ENCODE measurements around the gene PTH1R.

Gene PTH1R

DNA sequence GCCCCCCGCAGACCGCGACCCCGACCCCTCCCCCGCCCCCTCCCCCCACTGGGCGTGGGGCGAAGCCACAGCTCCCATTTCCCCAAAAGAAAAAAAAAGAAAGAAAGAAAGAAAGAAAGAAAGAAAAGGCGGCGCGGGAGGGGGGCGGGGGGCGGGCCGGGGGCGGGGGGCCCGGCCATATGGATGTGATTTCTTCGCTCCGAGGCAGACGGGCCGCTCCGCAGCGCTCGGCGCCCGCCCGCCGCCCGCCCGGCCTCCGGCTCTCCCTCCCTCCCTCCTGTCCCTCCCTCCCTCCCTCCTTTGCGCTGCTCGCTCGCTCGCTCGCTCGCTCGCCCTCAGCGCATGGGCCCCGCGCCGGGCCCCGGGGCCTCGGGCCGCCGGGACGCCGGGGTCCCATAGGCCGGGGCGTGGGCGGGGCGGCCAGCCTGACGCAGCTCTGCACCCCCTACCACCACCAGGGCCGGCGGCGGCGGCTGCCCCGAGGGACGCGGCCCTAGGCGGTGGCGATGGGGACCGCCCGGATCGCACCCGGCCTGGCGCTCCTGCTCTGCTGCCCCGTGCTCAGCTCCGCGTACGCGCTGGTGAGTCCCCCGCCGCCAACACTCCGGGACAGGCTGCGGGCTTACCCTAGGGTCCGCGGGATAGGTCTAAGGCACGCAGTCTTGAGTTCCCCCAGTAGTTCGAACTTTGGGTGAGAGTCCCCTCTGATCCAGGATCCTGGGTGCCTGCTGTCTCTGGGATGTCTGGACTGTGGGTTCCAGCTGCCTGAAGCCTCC, 5.7 kb downstream of the PTH1R start:
- no peak for DNase-seq (ENCODE audit: low read depth)

DNA sequence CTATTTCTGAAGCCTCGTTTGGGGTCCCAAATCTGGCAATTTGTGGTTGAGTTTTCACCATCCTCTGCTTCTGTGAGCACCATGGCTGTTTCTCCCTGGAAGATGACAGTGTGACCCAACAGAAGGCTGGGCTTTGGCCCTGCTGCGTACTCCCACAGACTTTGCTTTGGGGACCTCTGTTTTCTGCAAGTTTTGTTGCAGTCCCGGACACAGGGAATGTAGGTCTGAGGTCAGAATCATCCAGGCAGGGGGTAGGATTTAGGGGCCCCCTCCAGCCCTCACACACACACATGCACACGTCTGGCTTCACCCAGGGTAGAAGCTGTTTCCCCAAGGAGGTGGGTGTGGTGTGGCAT, 6.3 kb downstream of the PTH1R start:
- no peak for DNase-seq (ENCODE audit: low read depth)

DNA sequence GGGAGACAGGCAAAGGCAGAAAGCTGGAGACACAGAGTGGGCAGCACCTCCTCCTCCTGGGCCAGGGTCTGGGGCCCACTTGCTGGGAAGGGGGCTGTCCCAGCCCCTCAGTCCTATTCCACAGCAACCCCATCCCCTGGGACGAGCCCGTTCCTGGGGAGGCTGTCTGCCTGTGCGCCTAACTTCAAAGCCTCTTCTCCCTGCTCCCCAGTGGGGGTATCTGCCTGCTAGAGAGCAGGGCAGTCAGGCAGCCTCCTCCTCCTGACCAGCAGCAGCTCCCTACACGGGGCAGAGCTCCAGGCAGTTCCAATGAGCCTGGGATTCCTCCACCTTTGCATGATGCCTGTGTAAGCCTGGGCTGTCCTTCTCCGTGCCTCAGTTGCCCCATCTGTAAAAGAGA, 6.9 kb downstream of the PTH1R start:
- no peak for DNase-seq (ENCODE audit: low read depth)

DNA sequence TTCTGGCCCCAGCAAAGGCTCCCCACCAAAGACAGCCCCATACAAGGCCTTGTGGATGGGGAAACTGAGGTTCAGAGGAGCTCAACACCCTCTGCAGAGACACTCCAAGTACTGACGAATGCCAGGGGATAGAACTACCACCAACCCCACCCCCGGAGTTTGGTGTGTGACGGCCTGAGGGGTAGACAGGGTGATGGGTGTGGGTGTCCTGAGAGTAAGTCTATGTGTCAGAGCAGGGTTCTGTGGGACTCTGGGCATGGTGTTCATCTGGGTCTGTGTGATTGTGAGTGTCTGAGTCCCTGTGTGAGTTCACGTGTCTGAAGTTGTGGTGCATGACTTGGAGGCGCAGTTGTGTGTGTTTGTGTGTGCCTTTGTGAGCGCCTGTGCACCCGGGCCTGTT, 7.4 kb downstream of the PTH1R start:
- no peak for DNase-seq (ENCODE audit: low read depth)

DNA sequence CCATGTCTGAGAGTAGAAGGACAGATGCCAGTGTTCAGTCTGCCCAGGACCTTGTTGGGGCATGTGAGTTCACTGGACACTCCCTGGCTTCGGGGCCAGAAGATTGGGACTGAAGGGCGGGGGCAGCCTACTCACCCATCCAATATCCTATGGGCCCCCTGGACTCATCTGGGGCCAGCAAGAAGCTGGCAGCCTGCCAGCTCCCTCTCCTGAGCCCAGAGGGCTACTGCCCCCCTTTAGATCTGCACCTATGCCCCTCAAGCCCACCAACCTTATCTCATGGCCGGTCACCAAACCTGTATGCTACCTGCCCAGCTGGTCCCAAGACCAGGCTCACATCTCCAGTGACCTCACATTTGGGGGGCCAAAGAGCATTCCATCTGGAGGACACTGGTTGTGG, 8.1 kb downstream of the PTH1R start:
- DNase-seq (ENCODE audit: low read depth) = no peak

DNA sequence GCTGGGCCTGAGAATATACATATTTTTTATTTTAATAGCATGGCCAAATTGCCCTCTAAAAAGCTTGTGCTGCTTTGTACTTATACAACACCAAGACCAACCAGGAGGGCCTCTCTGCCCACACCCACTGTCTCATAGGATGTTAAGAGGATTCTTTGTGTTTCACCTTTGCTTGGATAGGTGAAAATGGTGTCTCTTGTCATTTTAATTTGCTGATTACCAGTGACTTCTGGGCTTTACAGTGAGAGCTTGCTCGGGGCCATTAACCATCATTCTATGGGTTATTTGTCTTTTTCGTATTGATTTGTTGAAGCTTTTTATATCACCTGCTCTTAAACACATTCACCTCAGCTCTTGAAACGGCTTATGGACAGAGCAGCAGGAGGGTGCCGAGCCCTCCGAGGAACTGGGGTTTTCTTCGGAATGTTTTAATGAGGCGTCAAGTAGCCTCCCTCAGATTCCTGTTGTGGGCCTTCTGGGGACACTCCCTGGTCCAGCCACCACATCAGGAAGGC, 10.5 kb downstream of the PTH1R start:
- no peak for DNase-seq (ENCODE audit: low read depth)

DNA sequence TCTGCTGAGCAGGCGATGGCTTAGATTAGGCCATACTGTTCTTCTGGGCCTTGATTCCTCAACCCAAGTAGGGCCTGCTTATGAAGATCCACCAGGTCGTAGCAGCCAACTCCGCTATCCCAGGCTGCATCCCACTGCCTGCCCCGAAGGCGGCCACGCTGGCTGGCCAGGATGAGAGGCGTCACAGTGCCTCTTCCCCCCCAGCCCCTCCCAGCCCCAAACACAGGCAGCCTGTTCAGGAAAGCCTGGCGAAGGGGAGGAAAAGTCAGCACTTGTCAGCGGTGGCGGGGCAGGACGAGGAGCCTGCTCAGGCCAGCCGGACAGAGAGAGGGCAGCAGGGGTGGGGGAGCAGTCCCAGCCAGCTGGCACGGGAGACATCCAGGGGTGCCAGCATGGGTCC, 11.2 kb downstream of the PTH1R start:
- DNase-seq (ENCODE audit: low read depth) = no peak

DNA sequence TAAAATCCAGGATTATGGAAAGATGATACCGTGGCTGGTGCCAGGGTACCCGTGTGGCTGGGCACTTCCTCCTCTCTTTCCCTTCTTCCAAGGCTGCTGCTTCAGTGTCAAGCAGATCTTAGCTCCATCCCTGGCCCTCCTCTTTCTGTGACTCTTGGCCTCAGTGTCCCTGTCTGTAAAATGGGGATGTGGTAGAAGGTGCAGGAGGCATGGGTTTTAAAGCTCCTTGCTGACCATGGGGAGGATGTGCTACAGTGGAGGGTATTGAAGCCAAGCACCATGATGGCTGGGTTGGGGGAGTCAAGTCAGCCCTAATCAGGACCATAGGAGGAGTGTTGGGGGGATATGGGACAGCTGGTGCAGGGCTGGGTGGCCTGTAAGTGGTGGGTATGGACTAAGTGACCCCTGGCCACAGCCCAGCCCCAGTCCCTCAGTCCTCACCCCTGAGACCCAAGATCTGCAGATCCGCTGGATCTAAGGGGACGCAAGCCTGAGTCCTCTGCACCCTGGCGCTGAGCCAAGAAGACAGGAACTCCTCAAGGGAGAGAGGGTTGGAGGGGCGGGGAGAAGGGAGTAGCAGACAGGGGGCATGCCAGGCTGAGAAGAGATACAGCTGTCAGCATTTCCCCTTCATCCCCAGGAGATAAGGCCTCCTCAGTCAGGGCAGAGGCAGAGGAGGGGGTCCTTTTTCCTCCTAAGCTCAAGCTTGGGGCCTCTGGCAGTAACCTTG, 12.0 kb downstream of the PTH1R start:
- no peak for DNase-seq (ENCODE audit: low read depth)

DNA sequence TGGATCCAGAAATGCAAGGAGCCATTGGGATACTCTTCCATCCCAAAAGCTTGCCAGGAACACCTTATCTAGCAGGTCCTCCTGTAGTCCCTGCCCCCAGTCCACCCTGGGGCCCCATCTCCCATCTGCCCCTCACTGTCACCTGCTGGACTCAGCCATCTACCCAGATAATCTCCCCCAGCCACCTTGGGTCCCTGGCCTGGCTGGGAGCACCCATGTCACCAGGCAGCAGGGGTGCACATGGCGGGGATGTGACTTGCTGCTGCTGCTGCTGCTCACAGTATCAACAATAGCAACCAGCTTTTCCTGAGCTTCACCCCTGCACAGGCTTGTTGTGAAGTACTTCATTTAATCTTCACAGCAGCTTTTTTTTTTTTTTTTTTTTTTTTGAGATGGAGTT, 12.6 kb downstream of the PTH1R start:
- no peak for DNase-seq (ENCODE audit: low read depth)

DNA sequence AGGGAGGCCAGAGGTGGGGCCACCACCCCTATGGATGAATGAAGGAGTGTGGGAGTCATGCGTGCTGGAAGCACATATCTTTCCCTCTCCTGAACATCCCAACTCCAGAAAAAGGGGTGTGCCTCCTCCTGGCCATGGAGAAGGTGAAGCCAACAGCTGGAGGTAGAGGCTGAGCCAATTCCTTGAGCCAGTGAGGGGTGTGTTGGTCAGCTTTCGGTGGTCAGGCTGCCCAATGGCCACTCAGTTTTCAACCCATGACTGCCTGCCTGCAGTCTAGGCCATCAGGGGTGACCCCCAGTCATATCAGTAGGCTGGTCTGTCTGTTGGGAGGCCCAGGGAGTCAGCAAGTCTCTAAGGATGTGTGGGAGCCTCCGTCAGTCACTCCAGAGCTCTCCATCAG, 13.6 kb downstream of the PTH1R start:
- DNase-seq (ENCODE audit: low read depth) = no peak

DNA sequence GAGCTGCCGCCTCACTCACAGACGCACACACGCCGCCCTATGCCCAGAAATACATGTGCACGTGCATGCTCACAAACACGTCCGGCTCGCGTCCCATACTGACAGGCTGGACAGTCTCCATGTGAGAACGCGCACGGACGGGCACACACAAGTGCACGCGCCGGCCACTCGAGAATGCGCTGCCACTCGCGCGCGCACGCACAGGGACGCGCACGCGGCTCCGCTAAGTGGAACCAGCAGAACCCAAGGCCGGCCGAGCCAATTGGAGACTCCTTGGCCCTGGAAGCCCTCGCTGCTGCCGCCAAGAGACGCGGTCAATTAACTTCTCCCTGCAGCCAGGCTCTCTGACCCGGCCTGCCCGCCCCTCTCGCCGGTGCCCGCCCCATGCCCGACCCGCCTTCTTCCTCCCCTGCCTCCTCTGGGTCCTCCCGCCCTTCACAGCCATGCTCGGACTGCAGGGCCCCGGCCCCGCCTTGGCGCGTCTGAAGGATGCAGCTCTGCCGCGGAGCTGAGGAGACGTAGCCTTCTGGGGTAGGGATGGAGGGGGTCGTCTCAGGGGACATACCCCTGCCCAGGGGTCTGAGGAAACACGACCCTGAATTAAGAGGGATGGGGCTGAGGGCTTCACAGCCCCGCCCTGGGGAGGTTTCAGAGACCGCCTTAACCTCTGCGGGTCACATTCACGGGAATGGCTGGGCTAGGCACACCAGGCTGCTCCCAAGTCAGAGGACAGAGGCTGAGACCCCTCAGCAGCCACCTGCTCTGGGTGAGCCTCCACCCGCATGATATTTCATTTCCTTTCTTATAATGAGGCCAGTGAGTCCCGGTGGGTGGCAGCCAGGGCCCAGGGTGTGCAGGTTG, 15.0 kb downstream of the PTH1R start:
- DNase-seq (ENCODE audit: low read depth) = no peak

DNA sequence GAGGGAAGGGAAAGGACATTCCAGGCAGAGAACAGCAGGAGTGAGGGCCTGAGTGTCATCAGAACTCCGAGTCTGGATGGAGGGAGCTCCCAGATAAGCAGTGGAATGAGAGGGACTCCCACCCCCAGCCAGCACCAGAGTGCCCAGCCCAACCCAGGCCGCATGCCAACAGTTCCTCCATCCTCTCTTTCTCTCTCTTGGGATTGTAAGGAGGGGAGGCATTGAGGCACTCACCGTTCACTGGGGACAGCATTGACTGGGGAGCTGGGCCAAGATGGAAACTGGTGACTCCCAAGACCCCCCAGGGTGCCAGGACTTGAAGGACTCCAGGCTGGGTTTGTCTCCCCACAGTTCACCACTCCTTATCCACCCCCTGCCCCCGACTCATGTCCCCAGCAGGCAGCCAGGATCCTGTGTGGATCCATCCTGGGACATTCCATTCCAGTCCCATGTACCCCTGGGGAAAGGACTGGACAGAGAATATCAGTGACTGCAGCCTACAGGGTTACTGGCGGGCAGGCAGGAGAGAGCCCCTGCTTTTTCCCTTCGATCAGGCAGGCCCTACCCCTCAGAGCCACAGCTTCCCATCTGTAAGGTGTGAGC, 15.7 kb downstream of the PTH1R start:
- DNase-seq (ENCODE audit: low read depth) = no peak

DNA sequence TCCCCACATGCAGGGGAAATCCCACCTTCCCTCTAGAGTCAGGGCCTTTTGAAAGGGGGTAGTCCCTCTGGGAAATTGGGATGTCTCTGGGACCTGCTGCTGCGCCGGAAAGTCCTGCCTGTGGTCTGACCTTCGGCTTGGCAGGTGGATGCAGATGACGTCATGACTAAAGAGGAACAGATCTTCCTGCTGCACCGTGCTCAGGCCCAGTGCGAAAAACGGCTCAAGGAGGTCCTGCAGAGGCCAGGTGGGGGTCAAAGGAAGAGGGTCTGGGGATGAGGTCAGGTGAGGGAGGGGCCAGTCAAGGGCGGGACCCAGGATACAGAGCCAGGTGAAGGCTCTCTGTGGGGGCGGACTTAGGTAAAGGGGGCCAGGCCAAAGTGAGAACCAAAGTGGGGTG, 16.2 kb downstream of the PTH1R start:
- no peak for DNase-seq (ENCODE audit: low read depth)

DNA sequence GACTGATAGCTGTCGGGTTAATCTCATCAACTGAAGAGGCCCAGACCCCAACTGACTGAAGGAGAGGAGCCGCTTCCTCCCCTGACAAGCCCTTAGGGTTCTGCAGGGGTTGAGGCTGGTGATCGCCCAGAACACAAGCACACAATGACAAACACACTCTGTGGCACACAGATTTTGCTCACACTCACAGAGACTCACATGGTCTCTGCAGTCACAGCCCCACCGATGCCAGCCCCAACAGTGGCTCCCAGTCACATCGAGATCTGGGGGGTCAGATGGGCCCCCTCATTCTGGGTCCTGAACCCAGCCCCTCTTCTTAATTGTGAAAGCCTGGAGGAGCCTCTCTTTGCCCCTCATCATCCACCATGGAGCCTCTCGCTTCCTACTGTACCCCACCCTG, 16.7 kb downstream of the PTH1R start:
- no peak for DNase-seq (ENCODE audit: low read depth)

DNA sequence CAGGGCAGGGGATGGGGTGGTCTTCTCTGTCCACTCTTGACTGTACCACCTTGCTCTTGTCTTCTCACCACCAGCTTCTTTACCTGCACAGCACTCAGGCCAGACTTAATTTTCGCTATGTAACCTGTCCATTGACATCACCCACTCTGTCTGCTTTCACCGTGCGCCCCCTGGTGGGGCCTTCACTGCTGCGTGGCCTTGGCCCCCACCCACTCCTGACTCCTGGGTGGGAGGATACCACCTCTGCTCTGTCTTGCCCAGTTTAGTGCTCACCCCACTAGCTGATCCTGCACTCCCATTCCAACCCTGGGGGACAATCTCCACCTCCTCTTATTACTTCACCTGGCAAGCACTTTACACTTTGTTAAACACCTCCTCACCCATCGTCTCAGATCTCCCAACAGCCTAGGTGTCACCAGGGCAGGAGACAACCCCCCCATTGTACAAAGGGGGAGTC, 17.7 kb downstream of the PTH1R start:
- DNase-seq (ENCODE audit: low read depth) = peak; percentile 66

DNA sequence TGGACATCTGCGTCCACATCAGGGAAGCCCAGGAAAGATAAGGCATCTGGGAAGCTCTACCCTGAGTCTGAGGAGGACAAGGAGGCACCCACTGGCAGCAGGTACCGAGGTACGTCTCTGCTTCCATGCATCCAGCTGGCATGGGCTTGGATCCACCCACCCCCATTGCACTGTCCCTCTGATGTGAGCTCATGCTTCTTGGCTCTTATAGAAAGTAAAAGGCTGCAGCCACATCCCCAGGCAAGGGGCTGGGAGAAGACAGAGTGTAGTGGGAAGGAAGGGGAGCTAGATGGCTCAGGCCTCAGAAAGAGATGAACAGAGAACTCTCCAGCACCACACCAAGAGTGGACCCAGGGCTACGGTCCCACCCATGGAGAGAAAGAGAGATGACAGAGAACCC, 18.2 kb downstream of the PTH1R start:
- no peak for DNase-seq (ENCODE audit: low read depth)

DNA sequence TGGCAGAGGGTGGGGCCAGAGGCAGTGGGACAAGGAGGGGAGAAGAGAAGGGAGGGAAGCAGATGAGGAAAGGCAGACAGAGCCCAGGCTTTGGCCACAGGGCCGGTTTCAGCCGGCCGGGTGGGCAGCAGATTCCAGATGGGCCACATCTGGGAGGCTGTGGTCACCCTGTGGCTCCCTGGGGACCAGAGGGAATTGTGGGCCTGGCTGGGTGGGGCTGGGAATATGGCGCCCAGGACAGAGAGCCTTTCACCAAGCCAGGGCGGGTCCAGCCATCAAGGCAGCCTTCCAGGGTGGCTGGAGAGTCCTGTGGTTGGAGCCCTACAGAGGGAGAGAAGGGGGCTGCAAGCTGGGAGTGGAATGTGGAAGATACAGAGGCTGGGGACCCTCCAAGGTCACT, 18.9 kb downstream of the PTH1R start:
- DNase-seq (ENCODE audit: low read depth) = no peak

DNA sequence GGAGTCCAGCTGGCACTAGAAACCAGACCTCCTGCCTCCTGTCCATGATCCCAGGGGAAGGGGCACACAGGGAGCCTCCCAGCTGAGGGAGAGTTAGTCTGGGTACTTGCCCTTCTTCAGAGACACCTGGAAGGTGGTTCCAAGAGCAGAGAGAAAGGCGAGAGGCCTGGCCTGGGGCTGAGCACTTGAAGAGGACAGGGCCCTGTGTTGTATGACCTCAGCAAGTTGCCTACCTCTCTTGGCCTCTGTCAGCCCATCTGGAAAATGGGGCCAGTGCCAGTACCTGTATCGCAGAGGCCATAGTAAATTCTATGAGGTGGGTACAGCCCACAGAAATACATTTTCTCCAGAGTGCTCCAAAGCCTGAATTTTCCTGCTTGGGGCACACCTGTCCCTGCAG, 19.5 kb downstream of the PTH1R start:
- DNase-seq (ENCODE audit: low read depth) = no peak

DNA sequence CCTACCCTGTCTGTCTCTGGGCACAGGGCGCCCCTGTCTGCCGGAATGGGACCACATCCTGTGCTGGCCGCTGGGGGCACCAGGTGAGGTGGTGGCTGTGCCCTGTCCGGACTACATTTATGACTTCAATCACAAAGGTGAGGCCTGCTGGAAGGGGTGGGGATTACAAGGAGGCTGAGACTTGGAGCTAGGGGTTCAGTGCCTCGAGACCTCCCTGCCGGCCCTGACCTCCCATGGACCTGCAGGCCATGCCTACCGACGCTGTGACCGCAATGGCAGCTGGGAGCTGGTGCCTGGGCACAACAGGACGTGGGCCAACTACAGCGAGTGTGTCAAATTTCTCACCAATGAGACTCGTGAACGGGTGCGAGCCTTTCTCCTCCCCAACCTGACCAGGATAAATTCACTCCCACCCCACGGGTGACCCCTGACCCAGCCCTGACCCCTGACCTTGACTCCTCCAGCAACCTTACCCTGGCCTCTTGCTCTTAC, 20.4 kb downstream of the PTH1R start:
- DNase-seq (ENCODE audit: low read depth) = no peak

DNA sequence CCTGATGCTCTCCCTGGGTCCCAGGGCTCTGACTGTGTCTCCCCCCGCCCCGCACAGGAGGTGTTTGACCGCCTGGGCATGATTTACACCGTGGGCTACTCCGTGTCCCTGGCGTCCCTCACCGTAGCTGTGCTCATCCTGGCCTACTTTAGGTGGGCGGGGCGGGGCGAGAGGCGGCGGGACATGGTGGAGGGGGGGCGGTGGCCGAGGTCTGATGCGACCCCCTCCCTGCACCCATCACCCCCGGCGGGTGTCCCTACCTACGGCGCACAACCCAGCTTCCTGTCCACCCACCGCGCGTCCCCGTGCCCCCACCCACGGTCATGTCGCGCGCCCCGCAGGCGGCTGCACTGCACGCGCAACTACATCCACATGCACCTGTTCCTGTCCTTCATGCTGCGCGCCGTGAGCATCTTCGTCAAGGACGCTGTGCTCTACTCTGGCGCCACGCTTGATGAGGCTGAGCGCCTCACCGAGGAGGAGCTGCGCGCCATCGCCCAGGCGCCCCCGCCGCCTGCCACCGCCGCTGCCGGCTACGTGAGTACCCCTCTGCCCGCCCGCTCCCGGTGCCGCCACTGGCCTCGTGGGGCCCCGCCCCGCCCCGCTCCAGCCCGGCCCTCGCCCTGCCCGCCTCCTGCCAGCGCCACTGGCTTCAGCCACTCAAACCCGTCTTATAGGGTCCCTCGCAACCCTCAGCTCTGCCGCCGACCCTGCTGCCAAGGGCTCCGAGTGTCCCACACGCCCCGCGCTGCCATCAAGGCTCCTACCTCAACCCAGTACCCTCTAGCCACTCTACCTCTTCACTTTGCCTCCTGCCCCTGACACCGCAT, 21.0 kb downstream of the PTH1R start:
- DNase-seq (ENCODE audit: low read depth) = no peak
